Liver (tissue), 9 donors: Measurements from ENCODE around the gene CBR3. TPM values are rescaled to one million over a fixed set of nuclear protein-coding genes. Genes with fewer than 3 reads are reported as not detected.

ENCODE experiments used
- DNase-seq: peaks from one replicate; pipeline ENCODE4 v3.0.0-alpha.2; 2017; ENCODE audit warnings: low spot score
- H3K27ac ChIP-seq, 2 donors: one replicate each; pipeline ENCODE4 v1.7.0; 2013; ENCODE audit warnings: inconsistent platforms in 2 of 2, low read length in 2 of 2, control low read depth in 1 of 2, low read depth in 1 of 2, mild to moderate bottlenecking in 1 of 2
- H3K27me3 ChIP-seq, 4 donors: one replicate each; pipeline versions ENCODE4 v1.6.1 to v1.7.0; 2013; ENCODE audit warnings: low read length in 3 of 4, inconsistent platforms in 1 of 4, mild to moderate bottlenecking in 1 of 4, moderate library complexity in 1 of 4; ENCODE audit not compliant: control insufficient read depth in 4 of 4, insufficient read depth in 4 of 4
- H3K36me3 ChIP-seq, 4 donors: one replicate each; pipeline versions ENCODE4 v1.6.1 to v1.7.0; 2013; ENCODE audit warnings: low read length in 3 of 4, mild to moderate bottlenecking in 3 of 4, low read depth in 1 of 4, moderate library complexity in 1 of 4; ENCODE audit not compliant: control insufficient read depth in 4 of 4, insufficient read depth in 3 of 4
- H3K4me1 ChIP-seq, 4 donors: one replicate each; pipeline versions ENCODE4 v1.6.1 to v1.7.0; 2013; ENCODE audit warnings: low read length in 3 of 4, mild to moderate bottlenecking in 3 of 4, moderate library complexity in 1 of 4; ENCODE audit not compliant: control insufficient read depth in 4 of 4, insufficient read depth in 4 of 4
- H3K4me3 ChIP-seq, 3 donors: one replicate each; pipeline versions ENCODE4 v1.6.1 to v1.7.0; 2013; ENCODE audit warnings: low read length in 3 of 3, control low read depth in 1 of 3, low read depth in 1 of 3, mild to moderate bottlenecking in 1 of 3
- H3K9ac ChIP-seq, 2 donors: one replicate each; pipeline ENCODE4 v1.7.0; 2013; ENCODE audit warnings: low read length in 2 of 2, mild to moderate bottlenecking in 2 of 2, moderate library complexity in 2 of 2, control low read depth in 1 of 2, low read depth in 1 of 2
- H3K9me3 ChIP-seq, 4 donors: one replicate each; pipeline versions ENCODE4 v1.6.1 to v1.7.0; 2013; ENCODE audit warnings: low read length in 3 of 4; ENCODE audit not compliant: control insufficient read depth in 4 of 4
- EGR1 ChIP-seq, 2 donors: IDR thresholded peaks; 2 replicates each; pipeline ENCODE4 v1.6.1; 2016 to 2018; ENCODE audit warnings: antibody characterized with exemption in 2 of 2, low read depth in 2 of 2
- GABPA ChIP-seq, 2 donors: IDR thresholded peaks in 1 of 2; conservative IDR thresholded peaks in 1 of 2; 2 replicates each; pipeline ENCODE4 v1.6.1; 2016; ENCODE audit warnings: antibody characterized with exemption in 2 of 2, mild to moderate bottlenecking in 1 of 2, moderate library complexity in 1 of 2
- HNF4G ChIP-seq: IDR thresholded peaks from 2 replicates; pipeline ENCODE4 v1.6.1; 2016; ENCODE audit warnings: antibody characterized with exemption
- JUND ChIP-seq, 2 donors: IDR thresholded peaks; 2 replicates each; pipeline ENCODE4 v1.6.1; 2016; ENCODE audit warnings: antibody characterized with exemption in 2 of 2
- NR2F2 ChIP-seq: IDR thresholded peaks from 2 replicates; pipeline ENCODE4 v1.6.1; 2016; ENCODE audit warnings: antibody characterized with exemption
- RAD21 ChIP-seq, 2 donors: IDR thresholded peaks; 2 replicates each; pipeline ENCODE4 v1.6.1; 2016; ENCODE audit warnings: antibody characterized with exemption in 2 of 2, mild to moderate bottlenecking in 2 of 2
- RXRA ChIP-seq, 2 donors: IDR thresholded peaks; 2 replicates each; pipeline ENCODE4 v1.6.1; 2017 to 2018; ENCODE audit warnings: antibody characterized with exemption in 2 of 2, mild to moderate bottlenecking in 1 of 2
- SP1 ChIP-seq: IDR thresholded peaks from 2 replicates; pipeline ENCODE4 v1.6.1; 2018; ENCODE audit warnings: antibody characterized with exemption, mild to moderate bottlenecking
- YY1 ChIP-seq: IDR thresholded peaks from 2 replicates; pipeline ENCODE4 v1.6.1; 2016; ENCODE audit warnings: antibody characterized with exemption, mild to moderate bottlenecking
- WGBS: extraction: QIAGEN DNeasy Blood & Tissue Kit; methylation state at CpG from one replicate; pipeline ENCODE4 v1.1.7; 2013; 5-methylcytosine and 5-hydroxymethylcytosine counted together
- polyA plus RNA-seq, 2 donors: library from polyadenylated mRNA; stranded (reverse) in 1 of 2; unstranded in 1 of 2; fragments of 200-250 nt in 1 of 2; fragments of >200 nt in 1 of 2; fragmentation: Nextera tagmentation in 1 of 2; extraction: Ambion mirVana in 1 of 2; gene quantifications; one replicate each; pipeline versions ENCODE4 v1.2.1 to v1.2.3, GENCODE V29; 2013 to 2015
- total RNA-seq, 2 donors: library from RNA; depleted of rRNA; stranded (reverse); fragments of >200 nt; gene quantifications; one replicate each; pipeline ENCODE4 v1.2.3, GENCODE V29; 2014
- TF ChIP-seq, protein P1 (sequence below): IDR thresholded peaks from 2 replicates; pipeline ENCODE4 v1.6.1; 2016; ENCODE audit warnings: antibody characterized with exemption, mild to moderate bottlenecking
- TF ChIP-seq, protein P2 (sequence below): fragments of 150-350 bp; IDR thresholded peaks from 2 replicates; pipeline ENCODE4 v1.5.1; 2017; ENCODE audit warnings: improper control_type of control experiment, low read depth, low read length; ENCODE audit not compliant: missing input control
- TF ChIP-seq, protein P3 (sequence below): IDR thresholded peaks from 2 replicates; pipeline ENCODE4 v1.6.1; 2016; ENCODE audit warnings: antibody characterized with exemption
- TF ChIP-seq, protein P4 (sequence below): IDR thresholded peaks from 2 replicates; pipeline ENCODE4 v1.6.1; 2016; ENCODE audit warnings: antibody characterized with exemption
- donor health status: healthy.
- donor health status: healthy.
- donor health status: healthy.
- donor health status: healthy.
- donor health status: healthy.

CBR3 gene
- total RNA-seq (under 1 TPM; 0.33 to 0.61 TPM), polyA plus RNA-seq (under 1 TPM; 0.31 to 0.70 TPM)

DNA sequence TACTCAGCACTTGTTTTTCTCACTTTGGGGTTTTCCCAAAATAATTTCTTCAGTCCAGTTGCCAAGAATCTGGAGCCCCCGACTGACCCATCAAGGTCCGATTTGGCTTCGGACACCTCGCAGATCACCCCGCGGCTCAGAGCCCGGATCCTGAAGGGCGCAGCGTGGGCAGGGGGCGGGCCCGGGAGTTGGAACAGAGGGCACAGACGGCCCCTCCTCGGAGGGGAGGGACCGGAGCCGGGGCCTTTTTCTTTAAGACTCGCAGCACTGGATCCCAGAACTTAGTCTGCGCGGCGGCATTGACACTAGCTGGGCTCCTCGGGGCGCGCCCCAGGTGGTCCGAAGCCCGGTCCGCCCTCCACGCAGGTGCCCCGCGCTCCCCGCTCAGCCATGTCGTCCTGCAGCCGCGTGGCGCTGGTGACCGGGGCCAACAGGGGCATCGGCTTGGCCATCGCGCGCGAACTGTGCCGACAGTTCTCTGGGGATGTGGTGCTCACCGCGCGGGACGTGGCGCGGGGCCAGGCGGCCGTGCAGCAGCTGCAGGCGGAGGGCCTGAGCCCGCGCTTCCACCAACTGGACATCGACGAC lies at the start of gene CBR3:
Gene CBR3, plus strand, starts transcription at position 277 of the 588 bp plus-strand sequence. Its CDS starts 114 bp downstream, at position 391.
- H3K4me1 ChIP-seq: peaks cover 9 to 20% (median 13%) of the 10 kb centered on the region in 4 donors
- peak within 1 kb of the TSS in 1 of 2 donors; percentile 6 for H3K9ac ChIP-seq
- H3K9me3 ChIP-seq: no peaks in the 10 kb centered on the region
- no peaks in the 10 kb centered on the region for H3K36me3 ChIP-seq
- TF ChIP-seq, protein P1, sequence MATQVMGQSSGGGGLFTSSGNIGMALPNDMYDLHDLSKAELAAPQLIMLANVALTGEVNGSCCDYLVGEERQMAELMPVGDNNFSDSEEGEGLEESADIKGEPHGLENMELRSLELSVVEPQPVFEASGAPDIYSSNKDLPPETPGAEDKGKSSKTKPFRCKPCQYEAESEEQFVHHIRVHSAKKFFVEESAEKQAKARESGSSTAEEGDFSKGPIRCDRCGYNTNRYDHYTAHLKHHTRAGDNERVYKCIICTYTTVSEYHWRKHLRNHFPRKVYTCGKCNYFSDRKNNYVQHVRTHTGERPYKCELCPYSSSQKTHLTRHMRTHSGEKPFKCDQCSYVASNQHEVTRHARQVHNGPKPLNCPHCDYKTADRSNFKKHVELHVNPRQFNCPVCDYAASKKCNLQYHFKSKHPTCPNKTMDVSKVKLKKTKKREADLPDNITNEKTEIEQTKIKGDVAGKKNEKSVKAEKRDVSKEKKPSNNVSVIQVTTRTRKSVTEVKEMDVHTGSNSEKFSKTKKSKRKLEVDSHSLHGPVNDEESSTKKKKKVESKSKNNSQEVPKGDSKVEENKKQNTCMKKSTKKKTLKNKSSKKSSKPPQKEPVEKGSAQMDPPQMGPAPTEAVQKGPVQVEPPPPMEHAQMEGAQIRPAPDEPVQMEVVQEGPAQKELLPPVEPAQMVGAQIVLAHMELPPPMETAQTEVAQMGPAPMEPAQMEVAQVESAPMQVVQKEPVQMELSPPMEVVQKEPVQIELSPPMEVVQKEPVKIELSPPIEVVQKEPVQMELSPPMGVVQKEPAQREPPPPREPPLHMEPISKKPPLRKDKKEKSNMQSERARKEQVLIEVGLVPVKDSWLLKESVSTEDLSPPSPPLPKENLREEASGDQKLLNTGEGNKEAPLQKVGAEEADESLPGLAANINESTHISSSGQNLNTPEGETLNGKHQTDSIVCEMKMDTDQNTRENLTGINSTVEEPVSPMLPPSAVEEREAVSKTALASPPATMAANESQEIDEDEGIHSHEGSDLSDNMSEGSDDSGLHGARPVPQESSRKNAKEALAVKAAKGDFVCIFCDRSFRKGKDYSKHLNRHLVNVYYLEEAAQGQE: no peak
- TF ChIP-seq JUND (IDR thresholded peaks at IDR 0.05) (no peak), HNF4G (no peak), RXRA (IDR thresholded peaks at IDR 0.05) (no peak)
- no peaks in the 10 kb centered on the region for H3K27me3 ChIP-seq
- H3K27ac ChIP-seq: peak within 1 kb of the TSS; percentile 69 to 74
- WGBS: 2% methylated on average over 53 of the region's 53 CpGs
- no peak for DNase-seq
- peak within 1 kb of the TSS; percentile 51 to 89 (median 57) for H3K4me3 ChIP-seq

DNA sequence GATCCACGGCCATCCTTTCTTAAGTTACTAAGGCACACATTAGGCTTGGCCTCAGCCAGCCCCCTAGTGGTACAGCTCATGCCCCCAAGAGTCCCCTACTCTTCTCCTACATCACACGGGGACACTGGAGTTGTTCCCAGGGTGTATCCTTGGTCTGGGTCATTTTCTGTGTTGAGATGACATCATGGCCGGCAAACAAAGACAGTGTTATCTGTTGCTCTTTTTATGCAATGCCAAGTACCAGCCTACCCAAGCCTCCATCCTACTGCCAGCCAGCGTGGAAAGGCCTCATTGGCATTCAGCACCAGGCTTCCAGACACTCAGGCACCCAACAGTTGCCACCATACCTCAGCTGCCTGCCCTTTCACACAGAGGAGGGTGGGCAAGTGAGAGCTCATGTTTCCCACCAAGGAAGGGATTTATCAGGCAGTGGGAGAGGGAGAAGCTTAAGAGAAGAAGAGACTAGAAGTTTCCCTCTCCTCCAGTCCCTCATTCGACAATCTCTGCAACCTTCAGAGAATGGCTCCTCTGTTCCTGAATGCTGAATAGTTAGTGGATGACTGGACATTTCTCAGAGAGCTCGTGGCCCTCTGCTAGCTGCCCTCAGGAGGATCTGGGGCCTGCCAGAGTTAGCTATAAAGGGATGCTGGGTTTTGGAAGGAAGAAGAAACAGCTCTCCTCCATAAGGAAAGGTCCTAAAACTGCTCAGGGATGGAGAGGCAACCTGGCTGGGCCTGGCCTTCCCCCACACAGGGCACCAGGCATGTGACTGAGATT lies 47.3 kb upstream of the CBR3 start:
- Histone ChIP-seq H3K27me3 (no peaks in the 10 kb centered on the region), H3K4me3 (no peak overlapping the region), H3K4me1 (no peaks in the 10 kb centered on the region), H3K27ac (no peak overlapping the region), H3K9me3 (no peaks in the 10 kb centered on the region), H3K9ac (no peak overlapping the region), H3K36me3 (no peaks in the 10 kb centered on the region)
- 59% methylated on average over 6 of the region's 6 CpGs for WGBS
- TF ChIP-seq JUND (IDR thresholded peaks at IDR 0.05) (no peak), SP1 (no peak), YY1 (no peak), NR2F2 (no peak), RAD21 (IDR thresholded peaks at IDR 0.05) (no peak), GABPA (IDR thresholded peaks at IDR 0.05 in 1 of 2, conservative IDR thresholded peaks at IDR 0.05 in 1 of 2) (no peak), EGR1 (IDR thresholded peaks at IDR 0.05; ENCODE audit: low read depth in 2 of 2) (no peak)
- TF ChIP-seq, protein P2, sequence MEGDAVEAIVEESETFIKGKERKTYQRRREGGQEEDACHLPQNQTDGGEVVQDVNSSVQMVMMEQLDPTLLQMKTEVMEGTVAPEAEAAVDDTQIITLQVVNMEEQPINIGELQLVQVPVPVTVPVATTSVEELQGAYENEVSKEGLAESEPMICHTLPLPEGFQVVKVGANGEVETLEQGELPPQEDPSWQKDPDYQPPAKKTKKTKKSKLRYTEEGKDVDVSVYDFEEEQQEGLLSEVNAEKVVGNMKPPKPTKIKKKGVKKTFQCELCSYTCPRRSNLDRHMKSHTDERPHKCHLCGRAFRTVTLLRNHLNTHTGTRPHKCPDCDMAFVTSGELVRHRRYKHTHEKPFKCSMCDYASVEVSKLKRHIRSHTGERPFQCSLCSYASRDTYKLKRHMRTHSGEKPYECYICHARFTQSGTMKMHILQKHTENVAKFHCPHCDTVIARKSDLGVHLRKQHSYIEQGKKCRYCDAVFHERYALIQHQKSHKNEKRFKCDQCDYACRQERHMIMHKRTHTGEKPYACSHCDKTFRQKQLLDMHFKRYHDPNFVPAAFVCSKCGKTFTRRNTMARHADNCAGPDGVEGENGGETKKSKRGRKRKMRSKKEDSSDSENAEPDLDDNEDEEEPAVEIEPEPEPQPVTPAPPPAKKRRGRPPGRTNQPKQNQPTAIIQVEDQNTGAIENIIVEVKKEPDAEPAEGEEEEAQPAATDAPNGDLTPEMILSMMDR: no peak
- TF ChIP-seq, protein P3, sequence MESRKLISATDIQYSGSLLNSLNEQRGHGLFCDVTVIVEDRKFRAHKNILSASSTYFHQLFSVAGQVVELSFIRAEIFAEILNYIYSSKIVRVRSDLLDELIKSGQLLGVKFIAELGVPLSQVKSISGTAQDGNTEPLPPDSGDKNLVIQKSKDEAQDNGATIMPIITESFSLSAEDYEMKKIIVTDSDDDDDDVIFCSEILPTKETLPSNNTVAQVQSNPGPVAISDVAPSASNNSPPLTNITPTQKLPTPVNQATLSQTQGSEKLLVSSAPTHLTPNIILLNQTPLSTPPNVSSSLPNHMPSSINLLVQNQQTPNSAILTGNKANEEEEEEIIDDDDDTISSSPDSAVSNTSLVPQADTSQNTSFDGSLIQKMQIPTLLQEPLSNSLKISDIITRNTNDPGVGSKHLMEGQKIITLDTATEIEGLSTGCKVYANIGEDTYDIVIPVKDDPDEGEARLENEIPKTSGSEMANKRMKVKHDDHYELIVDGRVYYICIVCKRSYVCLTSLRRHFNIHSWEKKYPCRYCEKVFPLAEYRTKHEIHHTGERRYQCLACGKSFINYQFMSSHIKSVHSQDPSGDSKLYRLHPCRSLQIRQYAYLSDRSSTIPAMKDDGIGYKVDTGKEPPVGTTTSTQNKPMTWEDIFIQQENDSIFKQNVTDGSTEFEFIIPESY: no peak
- TF ChIP-seq, protein P1: no peak
- TF ChIP-seq, protein P4, sequence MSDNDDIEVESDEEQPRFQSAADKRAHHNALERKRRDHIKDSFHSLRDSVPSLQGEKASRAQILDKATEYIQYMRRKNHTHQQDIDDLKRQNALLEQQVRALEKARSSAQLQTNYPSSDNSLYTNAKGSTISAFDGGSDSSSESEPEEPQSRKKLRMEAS: no peak
- no peak for DNase-seq
